Right lobe of liver (tissue), 4 donors: ENCODE data around the gene VPS13A.

Experiments
- POLR2A ChIP-seq: fragments of 450-650 bp; IDR thresholded peaks from one replicate; pipeline ENCODE4 v1.6.1; 2017; ENCODE audit warnings: antibody characterized with exemption, mild to moderate bottlenecking
- TF ChIP-seq, protein P1 (sequence below), 4 donors: fragments of 200-600 bp in 3 of 4; fragments of 450-650 bp in 1 of 4; IDR thresholded peaks; one replicate each; pipeline versions ENCODE4 v1.5.1 to v1.8.0; 2016 to 2022; ENCODE audit warnings: antibody characterized with exemption in 4 of 4, mild to moderate bottlenecking in 2 of 4
- donor health status: DM: no; HTN: no; CAD: no.
- donor health status: DM: no; HTN: no; CAD: no.
- donor health status: DM: no; HTN: yes; CAD: no.

DNA sequence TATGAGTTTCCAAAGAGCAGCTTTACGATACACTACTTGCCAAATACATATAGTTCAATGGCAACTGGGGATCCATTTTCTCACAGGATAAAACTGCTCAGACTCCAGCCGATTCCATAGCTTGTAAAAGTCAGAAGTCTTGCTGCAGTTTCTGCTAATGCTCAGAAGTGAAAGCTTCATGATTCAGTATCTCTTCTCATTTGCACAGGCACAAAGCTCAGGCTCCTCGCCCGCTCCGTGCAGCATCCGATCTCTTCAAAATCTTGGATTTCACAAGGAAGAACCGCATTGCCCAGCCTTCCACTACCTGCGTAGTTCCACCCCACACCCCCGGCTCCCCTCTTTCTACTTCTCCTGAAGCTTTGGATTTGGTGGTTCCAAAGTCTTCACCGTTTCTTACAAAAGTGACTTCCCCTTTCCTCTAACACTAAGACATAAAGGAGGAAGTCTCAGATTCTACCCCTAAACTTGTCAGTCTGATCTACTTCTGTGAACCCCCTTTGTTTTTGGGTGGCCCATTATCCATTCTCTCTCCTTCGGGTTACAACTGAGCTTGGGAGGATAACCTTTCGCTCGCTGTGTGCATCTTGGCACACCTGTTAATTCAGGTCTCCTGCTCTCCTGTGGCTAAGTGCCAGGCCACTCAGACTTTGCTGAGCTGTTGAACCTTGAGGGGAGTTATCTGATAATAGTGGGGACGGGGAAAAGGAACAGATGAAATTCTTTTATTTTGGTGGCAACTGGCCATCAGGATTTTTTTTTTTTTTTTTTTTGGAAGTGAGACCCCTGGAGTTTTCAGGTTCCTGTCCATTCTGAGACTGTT lies 276.7 kb downstream of the VPS13A start:
- TF ChIP-seq, protein P1, sequence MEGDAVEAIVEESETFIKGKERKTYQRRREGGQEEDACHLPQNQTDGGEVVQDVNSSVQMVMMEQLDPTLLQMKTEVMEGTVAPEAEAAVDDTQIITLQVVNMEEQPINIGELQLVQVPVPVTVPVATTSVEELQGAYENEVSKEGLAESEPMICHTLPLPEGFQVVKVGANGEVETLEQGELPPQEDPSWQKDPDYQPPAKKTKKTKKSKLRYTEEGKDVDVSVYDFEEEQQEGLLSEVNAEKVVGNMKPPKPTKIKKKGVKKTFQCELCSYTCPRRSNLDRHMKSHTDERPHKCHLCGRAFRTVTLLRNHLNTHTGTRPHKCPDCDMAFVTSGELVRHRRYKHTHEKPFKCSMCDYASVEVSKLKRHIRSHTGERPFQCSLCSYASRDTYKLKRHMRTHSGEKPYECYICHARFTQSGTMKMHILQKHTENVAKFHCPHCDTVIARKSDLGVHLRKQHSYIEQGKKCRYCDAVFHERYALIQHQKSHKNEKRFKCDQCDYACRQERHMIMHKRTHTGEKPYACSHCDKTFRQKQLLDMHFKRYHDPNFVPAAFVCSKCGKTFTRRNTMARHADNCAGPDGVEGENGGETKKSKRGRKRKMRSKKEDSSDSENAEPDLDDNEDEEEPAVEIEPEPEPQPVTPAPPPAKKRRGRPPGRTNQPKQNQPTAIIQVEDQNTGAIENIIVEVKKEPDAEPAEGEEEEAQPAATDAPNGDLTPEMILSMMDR (IDR thresholded peaks at IDR 0.05) = no peak
- no peak for TF ChIP-seq POLR2A
